ENCODE data around the gene KRTAP10-11. TPM values are rescaled to one million over a fixed set of nuclear protein-coding genes. Genes with fewer than 3 reads are reported as not detected.

KRTAP10-11 gene
- total and polyA plus RNA-seq, 2 of the 8 experiments (the other 6 are each of a cell fraction or from before 2014, with no cell fraction given): not detected

DNA sequence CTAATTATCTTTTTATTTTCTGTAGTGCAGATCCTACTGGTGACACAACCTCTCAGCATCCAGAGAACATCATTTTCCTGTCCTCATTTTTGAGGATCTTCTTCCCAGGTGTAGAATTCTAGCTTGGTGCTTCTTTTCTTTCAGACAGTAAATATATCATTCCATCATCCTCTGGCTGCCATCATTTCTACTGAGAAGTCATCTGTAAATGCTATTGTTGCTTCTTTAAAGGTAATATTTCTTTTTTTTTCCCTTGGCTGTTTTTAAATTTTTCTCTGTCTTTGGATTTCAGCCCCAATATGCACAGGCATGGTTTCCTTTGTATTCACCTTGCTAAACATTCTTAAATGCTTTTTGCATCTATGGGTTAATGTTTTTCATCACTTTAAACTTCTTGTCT is 22.6 kb upstream of the KRTAP10-11 start:
- Histone ChIP-seq H3K27me3 (replicated peaks in 1 of 4; ENCODE audit: control insufficient read depth in 3 of 4, extremely low read depth in 1 of 4, insufficient read depth in 3 of 4, low read length in 3 of 4) (no peaks in the 10 kb centered on the region), H3K23ac (ENCODE audit: insufficient read length) (no peak overlapping the region), H3K9me3 (ENCODE audit: insufficient read depth in 2 of 2, low read depth in 1 of 2, low read length in 1 of 2) (peaks cover 18 to 19% of the 10 kb centered on the region in 2 experiments), H3K36me3 (ENCODE audit: control insufficient read depth in 2 of 4, insufficient read depth in 4 of 4, low read length in 3 of 4) (no peaks in the 10 kb centered on the region), H2BK5ac (ENCODE audit: low read depth, low read length) (no peak overlapping the region), H3K27ac (ENCODE audit: low read depth, low read length) (no peak overlapping the region), H2AFZ (ENCODE audit: low read length) (no peak overlapping the region), H3K9ac (replicated peaks in 1 of 4; ENCODE audit: extremely low read depth in 1 of 4, low read depth in 3 of 4, low read length in 3 of 4) (no peak overlapping the region), H2BK12ac (ENCODE audit: low read depth, low read length) (no peak overlapping the region), H3K79me2 (ENCODE audit: control insufficient read depth in 1 of 2, insufficient read depth in 2 of 2, low read length in 2 of 2) (no peaks in the 10 kb centered on the region), H3K23me2 (ENCODE audit: low read depth, low read length) (no peaks in the 10 kb centered on the region), H4K20me1 (replicated peaks in 1 of 2; ENCODE audit: control insufficient read depth in 1 of 2, insufficient read depth in 2 of 2, low read length in 2 of 2) (no peaks in the 10 kb centered on the region), H4K91ac (replicated peaks; ENCODE audit: insufficient read length, low read length) (no peak overlapping the region), H3K18ac (ENCODE audit: extremely low read depth, low read length) (no peak overlapping the region), H2AK5ac (ENCODE audit: low read depth, low read length) (no peak overlapping the region), H4K8ac (ENCODE audit: extremely low read depth, insufficient read depth, low read length) (no peak overlapping the region), H4K5ac (ENCODE audit: insufficient read length, low read depth, low read length) (no peak overlapping the region), H2BK15ac (ENCODE audit: low read length) (no peak overlapping the region), H2BK20ac (ENCODE audit: low read length) (no peak overlapping the region), H3K79me1 (ENCODE audit: low read depth, low read length) (no peaks in the 10 kb centered on the region; the same call in 1 of the 2 replicates), H3K4me1 (replicated peaks in 1 of 4; ENCODE audit: control insufficient read depth in 3 of 4, insufficient read depth in 4 of 4, low read length in 3 of 4) (no peaks in the 10 kb centered on the region; a peak in 2 of 7 replicates), H3K14ac (ENCODE audit: insufficient read length) (no peak overlapping the region), H3K4me2 (ENCODE audit: insufficient read depth in 1 of 2, low read depth in 2 of 2, low read length in 2 of 2) (no peak overlapping the region), H3K4me3 (ENCODE audit: extremely low read depth in 1 of 4, insufficient read depth in 2 of 4, low read depth in 3 of 4, low read length in 4 of 4) (no peak overlapping the region), H2BK120ac (replicated peaks; ENCODE audit: low read depth, low read length) (no peak overlapping the region), H3K56ac (replicated peaks; ENCODE audit: insufficient read length, low read depth, low read length) (no peak overlapping the region), H3K4ac (replicated peaks; ENCODE audit: insufficient read length, low read depth, low read length) (no peak overlapping the region)
- ChIA-PET POLR2A (ENCODE audit: partially characterized antibody) (no interaction called here), CTCF (ENCODE audit: partially characterized antibody) (no interaction called here)
- no peak for FAIRE-seq
- DNase-seq (ENCODE audit: low read depth in 1 of 2, low spot score in 2 of 2): no peak
- TF ChIP-seq CREB1 (IDR thresholded peaks at IDR 0.05) (no peak), GTF2F1 (IDR thresholded peaks at IDR 0.05; ENCODE audit: borderline replicate concordance, low read depth, low read length) (no peak), SP1 (IDR thresholded peaks at IDR 0.05; ENCODE audit: low read depth, low read length) (no peak), HDAC2 (IDR thresholded peaks at IDR 0.05; ENCODE audit: borderline replicate concordance in 1 of 2, low read depth in 2 of 2, low read length in 2 of 2) (no peak), RFX5 (IDR thresholded peaks at IDR 0.05; ENCODE audit: borderline replicate concordance, low read depth, low read length) (no peak), CBX8 (IDR thresholded peaks at IDR 0.05; ENCODE audit: borderline replicate concordance, low read depth, low read length) (no peak), EGR1 (IDR thresholded peaks at IDR 0.05; ENCODE audit: borderline replicate concordance, low read depth, low read length) (no peak), KDM5A (IDR thresholded peaks at IDR 0.05; ENCODE audit: low read length) (no peak), SIN3A (conservative IDR thresholded peaks at IDR 0.05 in 1 of 2, IDR thresholded peaks at IDR 0.05 in 1 of 2; ENCODE audit: low read depth in 1 of 2, low read length in 2 of 2) (no peak), TEAD4 (IDR thresholded peaks at IDR 0.05; ENCODE audit: low read depth, low read length) (no peak), ASH2L (IDR thresholded peaks at IDR 0.05; ENCODE audit: low read length) (no peak)
- TF ChIP-seq, protein P1, sequence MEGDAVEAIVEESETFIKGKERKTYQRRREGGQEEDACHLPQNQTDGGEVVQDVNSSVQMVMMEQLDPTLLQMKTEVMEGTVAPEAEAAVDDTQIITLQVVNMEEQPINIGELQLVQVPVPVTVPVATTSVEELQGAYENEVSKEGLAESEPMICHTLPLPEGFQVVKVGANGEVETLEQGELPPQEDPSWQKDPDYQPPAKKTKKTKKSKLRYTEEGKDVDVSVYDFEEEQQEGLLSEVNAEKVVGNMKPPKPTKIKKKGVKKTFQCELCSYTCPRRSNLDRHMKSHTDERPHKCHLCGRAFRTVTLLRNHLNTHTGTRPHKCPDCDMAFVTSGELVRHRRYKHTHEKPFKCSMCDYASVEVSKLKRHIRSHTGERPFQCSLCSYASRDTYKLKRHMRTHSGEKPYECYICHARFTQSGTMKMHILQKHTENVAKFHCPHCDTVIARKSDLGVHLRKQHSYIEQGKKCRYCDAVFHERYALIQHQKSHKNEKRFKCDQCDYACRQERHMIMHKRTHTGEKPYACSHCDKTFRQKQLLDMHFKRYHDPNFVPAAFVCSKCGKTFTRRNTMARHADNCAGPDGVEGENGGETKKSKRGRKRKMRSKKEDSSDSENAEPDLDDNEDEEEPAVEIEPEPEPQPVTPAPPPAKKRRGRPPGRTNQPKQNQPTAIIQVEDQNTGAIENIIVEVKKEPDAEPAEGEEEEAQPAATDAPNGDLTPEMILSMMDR (IDR thresholded peaks at IDR 0.05; ENCODE audit: control extremely low read depth in 1 of 3, insufficient read depth in 1 of 3, low read depth in 1 of 3, low read length in 3 of 3): no peak
